Measurements from ENCODE around the gene HOXA6.

The HOXA6 gene

DNA sequence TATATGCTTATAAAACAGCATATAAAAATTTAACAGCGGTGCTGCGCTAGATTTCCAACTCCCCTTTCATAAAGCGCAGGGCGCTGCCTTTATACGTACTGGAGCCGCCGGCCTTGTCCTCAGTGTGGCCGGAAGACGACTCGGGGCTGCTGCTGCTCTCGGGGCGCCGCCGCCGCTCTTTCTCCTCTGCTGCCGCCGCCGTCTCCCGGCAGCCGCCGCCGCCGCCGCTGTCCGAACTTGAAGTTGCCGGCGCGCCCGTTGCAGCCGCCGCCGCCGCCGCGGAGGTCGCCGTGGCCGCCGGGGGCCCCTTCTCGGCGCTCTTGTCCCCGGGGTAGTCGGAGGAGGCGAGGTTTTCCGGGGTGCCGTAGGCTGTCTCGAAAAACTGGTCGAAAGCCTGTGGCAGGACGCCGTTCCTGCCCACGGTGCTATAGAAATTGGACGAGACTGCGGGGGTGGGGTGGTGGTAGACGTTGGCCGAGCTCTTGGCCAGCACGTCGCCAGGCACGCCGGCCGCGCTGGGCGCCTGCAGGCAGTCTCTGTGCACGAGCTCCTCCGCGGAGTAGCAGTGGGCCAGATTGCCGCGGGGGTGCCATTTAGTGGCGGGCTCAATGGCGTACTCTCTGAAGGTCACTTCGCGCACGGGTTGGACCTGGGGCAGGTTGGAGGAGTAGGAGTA is 36.9 kb upstream of the HOXA6 start:
- no peak for DNase-seq

DNA sequence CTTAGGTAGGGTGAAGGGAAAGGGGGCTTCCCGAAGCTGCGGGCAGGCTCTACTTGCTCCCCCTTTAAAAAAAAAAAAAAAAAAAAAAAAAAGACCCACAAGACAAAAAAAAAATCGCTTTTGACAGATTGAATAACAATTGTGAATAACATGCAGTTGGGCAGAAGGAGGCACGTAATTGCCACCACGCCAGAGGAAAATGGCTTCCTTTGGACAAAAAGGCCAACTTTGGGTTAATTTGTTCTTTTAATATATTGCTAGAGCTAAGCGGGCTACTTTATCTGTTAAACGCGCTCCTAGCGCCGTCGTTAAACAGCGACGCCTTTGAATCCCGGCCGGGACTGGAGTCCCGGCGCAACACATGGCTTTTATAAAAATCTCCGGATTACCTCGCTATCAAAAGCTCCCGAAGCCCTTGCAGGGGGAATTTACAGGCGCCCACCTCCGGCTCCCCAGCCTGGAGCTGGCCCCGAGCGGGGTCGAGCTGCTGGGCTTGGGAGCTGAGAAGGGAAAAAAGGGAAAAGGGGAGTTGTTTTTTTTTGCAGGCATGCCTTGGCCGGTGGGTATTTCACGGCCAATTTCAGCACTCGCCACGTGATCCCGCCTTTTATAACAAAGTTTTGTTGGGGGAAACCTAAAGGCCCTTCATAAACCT is 36.2 kb upstream of the HOXA6 start:
- DNase-seq = no peak

DNA sequence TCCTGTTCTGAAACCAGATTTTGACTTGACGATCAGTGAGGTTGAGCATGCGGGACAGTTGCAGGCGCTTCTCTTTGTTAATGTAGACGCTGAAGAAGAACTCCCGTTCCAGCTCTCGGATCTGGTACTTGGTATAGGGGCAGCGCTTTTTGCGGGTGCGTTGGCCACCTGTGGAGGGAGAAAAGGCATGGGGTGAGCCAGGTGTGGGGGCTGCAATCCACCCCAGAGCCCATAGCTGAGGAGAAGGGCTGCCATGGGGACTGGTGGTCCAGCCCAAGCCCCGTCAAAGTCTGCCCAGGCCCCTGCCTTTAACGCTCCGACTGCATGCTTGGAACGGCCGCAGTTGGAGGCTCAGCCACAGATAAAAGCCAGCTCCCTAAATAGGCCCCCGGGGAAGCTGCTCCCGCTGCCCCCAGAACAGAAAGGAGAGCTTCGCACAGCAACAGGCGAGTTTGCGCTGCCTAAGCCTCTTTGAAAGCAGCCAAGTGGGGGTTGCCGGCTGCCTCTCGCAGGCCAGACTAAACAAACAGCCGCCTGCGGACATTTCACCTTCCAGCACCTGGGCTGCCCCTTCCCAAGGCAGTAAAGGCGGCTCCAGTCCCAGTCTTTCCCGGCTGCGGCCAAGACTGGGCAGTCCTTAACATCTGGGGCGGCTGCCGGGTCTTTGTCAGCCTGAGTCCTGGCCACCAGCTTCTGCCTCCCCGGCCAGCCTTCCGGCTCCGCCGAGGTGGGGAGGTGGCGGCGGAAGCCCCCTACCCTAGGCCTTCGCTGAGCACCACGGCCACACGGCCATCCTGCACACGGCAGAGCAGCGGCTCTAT is 35.5 kb upstream of the HOXA6 start:
- DNase-seq = no peak

DNA sequence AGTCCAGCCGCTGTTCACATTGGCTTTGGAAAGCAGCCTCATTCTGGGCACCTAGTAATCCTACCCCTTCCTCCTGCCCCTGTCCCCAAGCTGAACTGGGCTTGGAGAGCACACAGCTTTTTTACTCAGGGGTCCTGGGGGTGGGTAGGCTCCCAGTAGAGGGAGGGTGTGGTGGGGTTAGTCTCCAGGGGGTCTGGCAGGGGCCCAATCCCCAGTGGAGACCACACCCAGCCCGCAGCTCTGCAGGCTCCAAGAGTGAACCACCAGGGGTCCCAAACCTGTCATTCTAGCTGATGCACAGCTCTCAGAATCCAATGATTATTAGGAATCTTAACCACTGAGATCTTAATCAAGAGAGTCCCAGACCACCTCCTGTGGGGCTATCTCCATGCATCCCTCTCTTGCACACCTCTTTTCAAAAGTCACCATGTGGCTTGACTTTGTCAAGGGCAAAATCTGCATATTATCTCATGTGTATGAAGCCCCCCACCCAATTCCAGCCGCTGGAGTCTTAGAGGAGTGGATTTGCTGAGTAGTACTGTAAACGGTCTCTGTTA is 34.8 kb upstream of the HOXA6 start:
- DNase-seq = no peak

DNA sequence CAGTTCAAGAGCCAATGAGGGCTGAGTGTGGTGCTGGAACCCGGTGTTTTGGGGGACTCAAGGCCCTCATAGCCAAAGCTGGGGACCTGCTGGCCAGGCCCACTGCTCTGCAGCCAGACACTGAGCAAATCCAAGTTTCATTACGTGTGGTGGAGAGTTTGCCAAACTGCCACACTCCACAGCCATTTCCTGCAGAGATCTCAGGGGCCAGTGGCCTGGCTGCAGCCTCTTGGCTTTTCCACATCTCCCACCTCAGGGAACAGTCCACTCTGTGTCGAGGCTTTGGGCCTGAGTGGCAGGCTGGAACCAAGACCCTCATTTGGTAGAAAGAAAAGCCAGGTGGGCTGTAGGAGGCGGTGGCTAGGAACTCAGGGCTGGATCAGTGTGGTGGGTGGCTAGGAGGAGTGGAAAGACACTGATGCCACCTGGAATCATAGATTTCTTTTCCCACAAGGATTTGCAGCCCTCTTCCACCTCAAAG is 34.3 kb upstream of the HOXA6 start:
- no peak for DNase-seq

DNA sequence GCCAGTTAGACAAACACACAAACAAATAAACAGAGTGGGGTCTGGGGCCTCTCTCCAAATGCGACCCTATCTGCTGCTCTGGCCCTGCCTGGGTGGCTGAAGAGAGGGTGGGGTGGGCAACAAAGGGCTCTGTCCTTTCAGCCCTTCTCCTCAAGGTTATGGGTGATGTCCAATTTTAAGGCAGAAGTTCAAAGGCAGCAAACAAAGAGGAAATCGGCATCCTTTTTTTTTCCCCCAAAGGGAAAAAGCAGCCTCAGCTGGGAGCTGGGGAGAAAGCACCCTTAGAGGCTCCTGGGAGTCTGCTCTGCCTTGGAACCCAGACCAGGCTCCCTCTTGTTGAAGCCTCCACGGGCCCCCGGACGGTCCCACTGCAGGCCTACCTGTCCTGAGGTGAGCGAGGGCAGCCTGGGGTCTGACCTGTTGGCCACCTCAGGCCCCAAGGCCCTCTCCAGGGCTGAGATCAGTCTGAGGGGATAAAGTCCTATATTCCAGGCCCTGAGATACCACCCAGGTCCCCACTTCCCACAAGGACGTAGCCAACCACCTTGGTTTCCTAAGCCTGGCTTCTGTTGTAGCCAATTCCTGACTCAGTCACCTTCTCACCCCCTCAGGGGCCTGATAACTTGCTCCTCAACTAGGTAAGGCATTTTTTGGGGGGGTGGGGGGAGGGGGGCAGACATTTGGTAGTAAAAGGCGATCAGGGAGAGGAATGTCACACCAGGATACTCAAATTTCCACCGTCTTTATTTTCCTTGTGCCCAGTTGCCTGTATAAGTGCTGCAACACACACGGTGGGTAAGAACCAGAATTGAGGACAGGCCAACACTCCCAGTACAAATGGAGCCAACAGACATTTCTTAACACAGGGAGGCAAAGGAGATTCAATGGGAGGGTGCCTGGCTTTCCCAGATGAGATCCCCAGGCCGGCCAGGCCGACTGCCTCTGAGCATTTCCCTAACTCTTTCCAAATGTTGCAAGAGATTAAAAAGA is 33.2 kb upstream of the HOXA6 start:
- DNase-seq = no peak

DNA sequence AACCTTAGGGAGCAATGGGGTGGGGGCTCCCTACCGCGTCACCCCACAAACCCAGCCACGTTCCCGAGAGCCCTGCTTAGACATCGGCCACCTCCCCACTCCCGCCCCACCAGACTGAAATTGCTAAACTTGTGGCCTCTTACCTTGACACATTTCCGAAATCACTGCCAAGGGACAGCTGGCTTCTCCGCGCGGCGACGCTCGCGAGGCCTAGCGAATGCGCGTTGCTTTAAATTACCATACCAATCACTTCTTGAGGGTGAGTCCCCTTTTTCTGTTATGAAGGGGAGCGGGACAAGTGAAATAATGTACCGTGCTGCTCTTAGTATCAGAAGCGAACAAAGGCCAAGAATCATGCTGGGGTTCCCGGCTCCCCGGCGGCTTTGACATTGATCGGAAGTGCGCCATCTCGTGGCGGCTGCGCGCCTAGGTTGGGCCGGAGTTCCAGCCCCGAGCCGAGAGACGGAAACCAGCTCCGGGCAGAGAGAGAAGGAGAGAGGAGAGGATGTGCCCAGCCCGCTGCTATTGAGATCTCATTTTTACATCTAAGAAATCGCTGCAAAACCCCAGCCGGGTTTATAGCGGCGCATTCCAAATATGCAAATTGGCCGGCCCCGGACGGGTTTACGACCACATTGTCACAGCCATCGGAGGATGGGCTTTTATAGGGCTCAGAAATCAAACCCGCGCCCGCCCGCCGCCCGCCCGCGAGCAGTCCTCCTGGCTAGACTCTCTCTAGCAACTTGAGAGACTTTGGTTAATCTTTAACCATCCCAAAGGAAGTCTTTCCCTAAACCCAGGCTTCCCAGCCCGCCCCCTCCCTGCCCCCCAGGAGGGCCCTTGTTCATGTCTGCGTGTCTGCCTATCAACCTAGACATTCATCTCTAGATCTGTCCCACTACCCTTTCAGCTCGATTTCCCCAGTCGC is 32.2 kb upstream of the HOXA6 start:
- DNase-seq = no peak

DNA sequence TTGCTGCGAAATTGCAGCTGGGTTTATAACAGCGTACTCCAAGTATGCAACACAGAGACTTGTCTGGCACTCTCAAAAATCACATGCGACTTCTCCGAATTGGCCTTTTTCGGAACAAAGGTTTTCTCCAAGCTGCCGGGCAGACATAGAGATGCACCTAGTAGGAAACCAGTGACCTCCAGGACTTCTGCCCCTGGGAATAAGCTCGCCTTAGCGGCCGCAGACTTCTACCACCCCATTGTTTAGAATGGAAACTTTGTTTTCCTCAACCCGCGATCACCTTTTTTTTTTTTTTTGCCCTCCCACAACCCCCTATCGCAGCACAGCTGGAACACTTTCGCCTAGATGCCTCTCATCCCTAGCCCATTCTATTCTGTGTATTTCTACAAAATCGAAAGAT is 31.5 kb upstream of the HOXA6 start:
- no peak for DNase-seq

DNA sequence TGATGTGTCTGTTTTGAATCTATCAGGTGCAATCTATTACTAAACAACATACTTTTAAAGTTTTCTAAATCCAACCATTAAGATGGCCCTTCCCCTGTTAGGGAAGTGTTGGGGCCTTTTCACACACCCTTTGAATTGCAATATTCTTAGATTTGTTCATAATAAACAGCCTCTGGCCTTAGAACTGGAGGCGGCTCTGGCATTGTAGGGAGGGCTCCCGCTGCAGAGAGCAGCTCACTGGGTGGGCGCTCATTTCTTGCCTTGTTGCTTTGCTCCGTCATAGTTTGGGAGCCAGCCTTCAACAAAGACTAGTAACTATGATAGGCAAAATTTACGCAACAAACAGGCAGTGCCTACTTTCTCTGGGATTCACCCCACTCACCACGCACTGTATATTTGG is 30.8 kb upstream of the HOXA6 start:
- DNase-seq = no peak

DNA sequence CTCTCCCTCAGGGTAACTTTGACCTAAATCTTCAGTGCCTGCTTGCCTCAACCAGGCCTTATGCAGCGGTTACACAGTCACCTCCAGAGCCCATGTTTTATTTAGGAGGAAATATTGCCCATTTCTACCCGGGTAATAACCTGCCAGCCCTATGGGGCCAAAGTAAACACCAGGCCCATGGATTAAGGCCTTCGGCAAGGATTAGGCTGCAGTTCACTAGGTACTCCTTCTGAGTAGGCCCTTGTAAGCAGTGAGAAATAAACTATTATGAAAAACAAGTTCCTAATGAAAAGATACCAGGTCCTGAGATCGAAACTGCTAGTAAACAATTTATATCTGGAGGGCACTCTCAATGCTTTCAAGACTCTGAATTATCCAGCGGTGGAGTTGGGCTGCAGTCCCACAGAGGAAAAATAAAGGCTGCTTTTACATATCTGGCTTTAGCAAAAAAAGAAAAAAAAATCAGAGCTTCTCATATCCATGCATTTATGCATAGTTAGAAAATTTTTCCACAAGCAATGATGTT is 30.3 kb upstream of the HOXA6 start:
- DNase-seq = no peak

DNA sequence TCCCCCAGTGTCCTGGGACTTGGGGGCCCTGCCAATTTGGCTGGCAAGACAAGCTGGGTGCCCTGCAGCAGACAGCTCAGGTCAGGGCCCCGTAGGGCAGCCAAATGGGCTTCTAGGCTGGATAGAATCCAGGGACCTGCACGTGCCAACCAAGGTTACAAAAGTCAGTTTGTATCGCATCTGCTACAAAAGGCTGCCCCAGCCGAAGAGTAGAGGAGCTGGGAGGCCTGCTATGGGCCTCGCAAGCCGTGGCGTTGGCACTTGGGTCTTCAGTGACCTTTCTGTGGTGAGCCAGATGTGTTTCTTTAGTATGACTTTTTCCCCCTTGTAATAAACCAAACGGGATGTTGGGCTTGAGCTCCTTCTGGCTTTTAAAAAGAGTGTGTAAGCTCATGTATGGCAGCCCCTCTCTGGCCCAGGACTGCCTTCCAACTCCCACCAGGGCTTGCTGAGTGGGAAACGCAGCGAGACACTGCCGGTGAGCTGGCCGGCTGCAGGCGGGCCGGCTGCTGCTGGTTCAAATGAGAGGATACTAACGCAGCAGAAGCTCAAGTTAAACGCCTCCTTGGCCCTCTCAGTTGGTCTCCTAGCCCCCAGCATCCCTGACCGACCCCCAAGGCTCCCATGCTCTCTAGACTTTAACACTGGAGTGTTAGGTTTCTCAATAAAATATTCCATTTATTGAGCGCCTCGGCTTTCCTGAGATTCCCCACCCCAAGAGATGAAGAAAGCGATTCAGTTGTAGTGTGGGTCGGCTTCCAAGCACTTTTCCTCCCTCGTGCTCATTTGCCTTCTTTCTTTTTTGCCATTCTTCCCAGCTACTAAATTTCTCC is 29.6 kb upstream of the HOXA6 start:
- DNase-seq = no peak

DNA sequence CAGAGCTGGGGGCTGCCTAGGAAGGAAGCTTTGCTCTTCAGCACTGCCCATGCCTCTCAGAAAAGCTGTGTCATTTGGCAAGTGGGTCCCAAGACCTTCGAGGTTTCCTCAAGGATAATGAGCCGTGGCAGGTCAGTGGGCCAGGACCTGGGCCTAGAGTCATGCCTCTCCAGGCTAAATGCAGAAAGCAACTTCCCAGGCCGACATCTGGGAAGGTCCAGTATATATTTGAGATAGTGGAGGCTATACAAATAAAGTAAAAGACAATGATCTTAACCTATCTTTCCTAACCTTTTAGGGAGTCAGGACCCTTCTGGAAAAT is 28.9 kb upstream of the HOXA6 start:
- no peak for DNase-seq

DNA sequence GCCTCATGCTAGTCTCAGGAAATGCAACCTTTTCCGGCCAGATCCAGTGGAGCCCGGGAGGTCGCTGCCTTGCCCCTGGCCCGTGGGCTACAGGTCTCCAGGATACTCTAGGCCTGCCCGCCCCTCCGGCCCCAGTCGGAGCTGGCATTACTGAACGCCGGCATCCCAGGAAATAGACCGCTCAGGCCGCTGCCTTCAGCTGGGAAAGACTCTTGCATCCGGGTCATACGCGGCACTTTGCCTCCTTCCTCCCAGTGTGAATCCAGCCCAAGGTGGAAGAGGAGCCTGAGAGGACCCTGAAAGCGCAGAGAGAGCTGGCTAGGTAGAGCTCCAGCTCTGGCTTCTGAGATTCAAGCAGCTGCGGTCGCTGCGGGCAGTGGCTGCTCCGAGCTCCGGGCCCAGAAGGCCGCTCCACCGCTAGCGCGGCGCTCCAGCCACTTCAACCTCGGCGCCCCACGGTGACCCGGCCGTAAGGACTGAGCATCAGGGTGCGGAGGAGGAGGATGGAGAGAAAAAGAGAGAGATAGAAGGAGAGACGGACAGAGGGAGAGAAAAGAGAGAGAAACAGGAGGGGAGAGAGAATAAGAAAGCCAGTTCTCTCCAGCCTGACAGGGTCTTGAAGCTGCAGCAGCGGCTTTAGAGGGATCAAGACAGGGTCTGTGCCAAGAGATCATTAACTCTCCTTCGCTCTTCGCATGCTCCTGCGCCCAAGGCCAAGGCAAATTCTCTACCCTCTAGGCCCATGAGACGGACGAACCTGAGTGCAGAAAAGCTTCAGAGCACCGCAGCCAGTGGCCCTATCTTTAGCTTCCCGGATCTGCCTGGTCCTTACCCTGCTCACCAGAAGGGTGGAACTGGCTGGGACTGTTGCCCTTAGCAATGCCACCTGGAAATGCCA is 28.3 kb upstream of the HOXA6 start:
- no peak for DNase-seq

DNA sequence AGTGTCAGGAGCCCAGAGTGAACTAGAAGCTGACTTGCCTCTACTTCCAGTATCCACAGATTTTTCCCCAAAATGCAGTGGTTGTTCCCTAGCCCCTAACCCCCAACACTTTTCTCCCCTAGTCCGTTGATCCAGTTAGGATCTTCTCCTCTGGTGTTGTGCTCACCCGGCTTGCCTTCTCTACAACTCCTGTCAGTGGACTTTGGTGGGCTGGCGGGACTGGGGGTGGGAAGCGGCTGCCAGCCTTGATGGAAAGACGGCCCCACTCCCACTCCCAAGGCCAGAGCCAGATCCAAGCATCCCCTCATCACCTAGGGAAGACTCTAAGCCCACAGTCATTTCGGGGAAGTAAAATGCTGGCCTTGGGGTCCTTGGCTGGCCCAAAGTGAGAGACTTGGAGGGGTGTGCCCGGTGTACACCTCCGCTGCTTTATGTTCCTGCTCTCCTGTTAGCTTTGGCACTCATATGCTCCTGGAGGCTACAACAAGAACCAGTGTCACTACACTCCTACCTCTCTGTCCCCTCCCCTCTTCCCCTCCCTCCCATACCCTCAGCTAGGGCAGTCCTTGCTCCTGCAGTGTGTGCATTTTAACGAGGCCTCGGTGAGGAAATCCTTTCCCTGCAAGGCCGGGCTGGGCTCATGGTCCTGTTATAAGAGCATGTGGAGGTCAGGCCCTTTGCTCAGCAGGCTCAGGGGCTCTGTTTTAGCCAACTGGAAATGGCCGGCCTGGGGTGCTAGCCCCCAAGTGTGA is 27.5 kb upstream of the HOXA6 start:
- no peak for DNase-seq

DNA sequence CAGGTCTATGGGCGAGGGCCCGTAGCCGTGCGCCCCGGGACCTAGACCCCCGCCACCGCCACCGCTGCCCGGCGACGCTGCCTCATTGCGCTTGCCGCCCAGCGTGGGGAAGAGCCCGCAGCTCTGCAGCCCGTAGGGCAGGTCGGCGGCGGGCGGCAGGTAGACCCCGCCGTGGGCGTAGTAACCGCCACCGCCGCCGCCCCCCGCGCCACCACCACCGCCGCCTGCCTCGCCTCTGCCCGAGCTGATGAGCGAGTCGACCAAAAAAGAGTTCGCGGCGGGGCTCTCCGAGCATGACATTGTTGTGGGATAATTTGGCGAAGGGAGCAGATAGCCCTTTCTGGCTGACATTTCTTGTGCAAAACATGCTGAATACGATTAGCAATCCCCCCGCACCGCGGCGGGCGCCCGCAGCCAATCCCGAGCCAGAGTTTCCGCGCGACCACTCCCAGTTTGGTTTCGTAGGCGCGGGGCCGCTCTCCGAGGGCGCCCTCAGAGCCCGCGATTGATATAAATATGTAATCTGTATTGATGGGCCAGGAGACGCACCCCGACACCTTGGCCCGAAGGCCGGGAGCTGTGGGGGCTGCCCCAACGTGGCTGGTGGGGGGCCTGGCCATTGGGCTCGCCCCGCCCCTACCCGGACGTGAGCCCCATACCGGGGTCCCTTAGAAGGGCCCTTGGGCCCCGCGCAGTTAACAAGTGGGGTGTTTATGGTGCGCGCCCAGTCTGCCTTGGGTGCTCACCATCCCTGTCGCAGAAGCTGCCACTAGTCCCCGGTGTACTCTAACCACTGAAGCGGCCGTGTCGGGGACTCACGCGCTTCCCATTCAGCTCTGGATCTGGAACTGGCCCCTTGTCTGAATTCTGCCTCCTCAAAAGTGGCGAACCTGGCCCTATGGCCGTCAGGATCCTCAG is 26.6 kb upstream of the HOXA6 start, which contains the start of gene HOXA10:
Gene HOXA10, minus strand, starts transcription at position 365 of the 918 bp plus-strand sequence. Its CDS starts 14 bp downstream, at position 351.
- DNase-seq = no peak

DNA sequence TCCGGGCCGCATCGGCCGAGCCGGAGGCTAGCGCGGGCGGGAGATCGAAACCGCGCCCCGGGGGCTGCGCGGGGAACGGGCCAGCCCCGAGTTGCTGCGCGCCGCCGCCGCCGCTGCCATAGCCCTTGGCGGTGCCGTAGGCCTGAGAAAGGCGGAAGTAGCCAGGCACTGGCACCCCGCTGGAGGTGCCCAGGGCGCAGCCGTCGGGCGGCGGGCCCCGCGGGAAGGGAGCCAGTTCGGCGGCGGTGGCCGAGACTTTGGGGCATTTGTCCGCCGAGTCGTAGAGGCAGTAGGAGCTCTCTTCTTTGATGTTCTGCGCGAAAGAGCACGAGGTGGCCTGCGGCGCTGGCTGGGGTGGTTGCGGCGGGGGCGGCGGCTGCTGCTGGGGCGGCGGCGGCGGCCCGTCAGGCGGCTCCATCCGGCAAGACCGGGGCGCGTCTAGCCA is 26.0 kb upstream of the HOXA6 start:
- peak; percentile 59 for DNase-seq
